ENCODE data around the gene MT1X.

Gene MT1X

DNA sequence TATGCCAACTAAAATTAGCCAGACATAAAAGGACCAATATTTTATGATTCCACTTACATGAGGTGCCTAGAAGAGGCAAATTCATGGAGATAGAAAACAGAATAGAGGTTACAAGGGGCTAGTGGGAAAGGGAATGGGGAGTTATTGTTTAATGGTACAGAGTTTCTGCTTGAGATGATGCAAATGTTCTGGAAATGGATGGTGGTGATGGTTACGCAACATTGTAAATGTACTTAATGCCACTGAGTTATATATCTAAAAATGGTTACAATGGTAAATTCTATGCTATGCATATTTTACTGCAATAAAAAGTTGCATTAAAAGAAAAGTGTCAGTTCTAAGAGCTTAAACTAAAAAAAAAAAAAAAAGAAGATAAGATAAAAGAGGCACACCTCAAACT lies 17.9 kb downstream of the MT1X start:
- TF ChIP-seq, protein P1, sequence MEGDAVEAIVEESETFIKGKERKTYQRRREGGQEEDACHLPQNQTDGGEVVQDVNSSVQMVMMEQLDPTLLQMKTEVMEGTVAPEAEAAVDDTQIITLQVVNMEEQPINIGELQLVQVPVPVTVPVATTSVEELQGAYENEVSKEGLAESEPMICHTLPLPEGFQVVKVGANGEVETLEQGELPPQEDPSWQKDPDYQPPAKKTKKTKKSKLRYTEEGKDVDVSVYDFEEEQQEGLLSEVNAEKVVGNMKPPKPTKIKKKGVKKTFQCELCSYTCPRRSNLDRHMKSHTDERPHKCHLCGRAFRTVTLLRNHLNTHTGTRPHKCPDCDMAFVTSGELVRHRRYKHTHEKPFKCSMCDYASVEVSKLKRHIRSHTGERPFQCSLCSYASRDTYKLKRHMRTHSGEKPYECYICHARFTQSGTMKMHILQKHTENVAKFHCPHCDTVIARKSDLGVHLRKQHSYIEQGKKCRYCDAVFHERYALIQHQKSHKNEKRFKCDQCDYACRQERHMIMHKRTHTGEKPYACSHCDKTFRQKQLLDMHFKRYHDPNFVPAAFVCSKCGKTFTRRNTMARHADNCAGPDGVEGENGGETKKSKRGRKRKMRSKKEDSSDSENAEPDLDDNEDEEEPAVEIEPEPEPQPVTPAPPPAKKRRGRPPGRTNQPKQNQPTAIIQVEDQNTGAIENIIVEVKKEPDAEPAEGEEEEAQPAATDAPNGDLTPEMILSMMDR (IDR thresholded peaks at IDR 0.05; ENCODE audit: extremely low read depth, insufficient read depth, missing control alignments): no peak
- in situ Hi-C loops (cut with MboI; ENCODE audit: low pct_unique_long_range_greater_than_20kb, low sequenced_read_pairs, unreplicated experiment): loop anchor here (10.0 kb wide), 1 partner anchor 125 kb away; no protein-coding TSS in a partner anchor
- no peak for DNase-seq (ENCODE audit: low spot score)

DNA sequence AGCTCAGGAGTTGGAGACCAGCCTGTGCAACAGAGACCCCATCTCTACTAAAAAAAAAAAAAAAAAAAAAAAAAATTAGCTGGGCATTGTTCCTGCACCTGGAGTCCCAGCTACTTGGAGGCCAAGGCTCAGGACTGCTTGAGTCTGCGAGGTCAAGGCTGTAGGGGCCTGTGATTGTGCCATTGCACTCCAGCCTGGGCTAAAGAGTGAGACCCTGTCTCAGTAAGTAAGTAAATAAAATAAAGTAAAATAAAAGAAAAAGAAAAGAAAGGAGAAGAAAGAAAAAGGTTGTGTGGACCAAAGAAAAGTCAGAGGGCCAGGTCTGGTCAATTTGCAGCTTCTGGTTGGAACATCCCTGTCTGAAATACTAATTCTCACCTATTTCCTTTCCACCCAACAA lies 18.4 kb downstream of the MT1X start:
- no peak for DNase-seq (ENCODE audit: low spot score)
- in situ Hi-C loops (cut with MboI; ENCODE audit: low pct_unique_long_range_greater_than_20kb, low sequenced_read_pairs, unreplicated experiment): loop anchor here (10.0 kb wide), 1 partner anchor 126 kb away; no protein-coding TSS in a partner anchor
- TF ChIP-seq, protein P1 (IDR thresholded peaks at IDR 0.05; ENCODE audit: extremely low read depth, insufficient read depth, missing control alignments): no peak

DNA sequence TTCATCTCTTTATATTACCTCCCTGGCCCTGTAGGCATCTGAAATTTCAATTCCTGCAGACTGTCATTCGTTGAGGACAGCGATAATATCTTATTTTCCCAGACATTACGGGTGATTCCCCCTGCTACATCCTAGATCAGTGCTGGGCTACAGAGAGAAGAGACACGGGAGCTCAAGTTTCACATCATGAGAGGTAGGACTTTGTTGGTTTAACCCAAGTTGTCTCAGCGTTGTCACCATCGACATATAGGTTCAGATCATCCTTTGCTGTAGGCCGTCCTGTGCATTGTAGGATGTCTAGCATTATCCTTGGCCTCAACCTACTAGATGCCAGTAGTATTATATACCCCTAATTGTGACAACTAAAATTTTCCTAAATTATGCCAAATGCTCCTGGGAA lies 19.3 kb downstream of the MT1X start:
- in situ Hi-C loops (cut with MboI; ENCODE audit: low pct_unique_long_range_greater_than_20kb, low sequenced_read_pairs, unreplicated experiment): loop anchor here (10.0 kb wide), 1 partner anchor 127 kb away; no protein-coding TSS in a partner anchor
- TF ChIP-seq, protein P1 (IDR thresholded peaks at IDR 0.05; ENCODE audit: extremely low read depth, insufficient read depth, missing control alignments): no peak

DNA sequence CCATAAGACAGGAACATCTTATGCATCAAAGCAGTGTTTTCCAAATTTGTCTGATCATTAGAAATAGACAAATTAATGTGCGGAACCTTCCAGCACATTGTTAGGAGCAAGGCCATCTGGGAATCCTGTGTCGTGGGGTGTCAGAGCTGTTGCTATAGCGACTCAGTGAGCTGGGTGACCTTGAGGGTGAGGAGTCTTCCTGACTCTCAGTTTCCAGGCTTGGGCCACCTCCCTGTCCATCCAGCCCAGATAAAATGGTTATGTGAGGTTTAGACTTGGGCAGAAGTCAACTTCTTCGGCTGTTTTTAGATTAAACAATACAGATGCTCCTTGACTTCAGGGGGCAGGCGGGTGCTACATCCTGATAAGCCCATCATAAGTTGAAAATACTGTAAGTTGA lies 20.6 kb downstream of the MT1X start:
- in situ Hi-C loops (cut with MboI; ENCODE audit: low pct_unique_long_range_greater_than_20kb, low sequenced_read_pairs, unreplicated experiment): loop anchor here (10.0 kb wide), 1 partner anchor 128 kb away; no protein-coding TSS in a partner anchor
- DNase-seq (ENCODE audit: low spot score): no peak
- TF ChIP-seq, protein P1 (IDR thresholded peaks at IDR 0.05; ENCODE audit: extremely low read depth, insufficient read depth, missing control alignments): no peak

More for the DNA sequence above, 19.3 kb downstream of the MT1X start:
- DNase-seq (ENCODE audit: low spot score): no peak

DNA sequence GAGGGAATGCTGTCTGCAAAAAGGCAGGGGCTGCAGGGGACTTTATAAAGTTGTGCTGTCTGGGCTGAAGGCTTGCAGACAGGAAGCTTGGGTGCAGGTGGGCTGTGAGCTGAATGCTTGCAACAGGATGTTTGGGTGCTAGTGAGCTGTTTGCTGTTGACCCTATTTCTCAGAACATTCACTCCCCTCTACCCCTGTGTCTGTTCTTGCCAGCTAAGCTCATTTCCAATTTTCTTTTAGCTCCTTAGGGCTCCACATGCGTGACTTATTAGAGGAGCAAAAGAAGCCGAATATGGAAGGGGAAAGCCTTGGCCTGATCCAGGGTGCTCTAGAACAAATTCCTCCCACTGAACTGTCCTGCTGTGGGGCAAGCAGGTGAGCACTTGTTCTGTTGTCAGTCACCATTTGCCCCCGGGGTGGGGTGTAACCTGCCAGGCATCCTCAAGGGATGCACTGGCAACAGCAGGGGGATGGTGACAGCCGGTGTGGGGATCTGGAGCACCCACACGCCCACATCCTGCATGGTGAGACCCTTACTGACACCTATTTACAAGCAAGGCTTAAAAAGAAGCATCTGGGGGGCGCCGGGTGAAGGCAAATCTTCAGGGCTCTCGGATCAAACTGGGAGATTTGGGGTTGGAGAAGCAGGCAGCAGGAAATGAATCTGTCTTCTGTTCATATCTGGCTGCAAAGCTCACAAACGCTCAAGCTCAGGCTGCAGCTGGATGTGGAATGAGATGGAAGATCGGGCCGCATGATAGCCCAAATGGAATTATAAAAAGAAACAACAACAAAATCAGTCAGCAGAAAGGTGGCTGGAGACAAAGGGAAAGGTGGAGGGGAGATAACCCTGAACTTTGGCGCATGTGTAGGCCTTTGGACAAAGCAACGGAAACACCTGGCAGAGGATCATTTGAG lies 26.5 kb downstream of the MT1X start:
- in situ Hi-C loops (cut with MboI; ENCODE audit: low pct_unique_long_range_greater_than_20kb, low sequenced_read_pairs, unreplicated experiment): loop anchor here (10.0 kb wide), 1 partner anchor 134 kb away; no protein-coding TSS in a partner anchor
- DNase-seq (ENCODE audit: low spot score): no peak
- TF ChIP-seq, protein P1 (IDR thresholded peaks at IDR 0.05; ENCODE audit: extremely low read depth, insufficient read depth, missing control alignments): no peak

DNA sequence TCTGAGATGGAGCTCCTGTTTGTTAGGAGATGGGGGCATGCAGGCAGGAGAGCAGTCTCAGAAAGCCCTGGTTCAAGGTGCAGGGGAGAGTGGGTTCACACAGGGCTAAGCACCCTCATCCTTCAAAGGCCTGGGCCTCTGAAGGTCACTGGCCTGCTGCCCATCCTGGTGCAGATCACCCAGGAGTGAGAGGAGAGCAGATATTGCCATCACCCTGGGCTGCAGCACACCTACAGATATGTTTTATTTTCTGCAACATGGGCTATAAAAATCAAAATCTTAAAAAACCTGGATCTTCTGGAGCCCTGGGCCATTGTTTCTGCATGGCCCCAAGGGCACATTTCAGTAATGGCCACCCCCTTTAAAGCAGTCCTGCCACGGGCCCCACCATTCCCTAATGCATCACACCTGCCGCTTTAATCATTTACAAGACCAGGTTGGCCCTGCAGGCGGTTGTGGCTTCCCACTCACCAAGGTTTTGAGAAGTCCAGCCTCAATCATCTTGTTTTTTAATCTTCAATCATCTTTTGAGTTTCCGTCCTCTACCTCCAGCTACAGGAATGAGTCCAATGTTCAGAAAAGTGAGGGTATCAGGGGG lies 27.3 kb downstream of the MT1X start:
- no peak for DNase-seq (ENCODE audit: low spot score)
- in situ Hi-C loops (cut with MboI; ENCODE audit: low pct_unique_long_range_greater_than_20kb, low sequenced_read_pairs, unreplicated experiment): loop anchor here (10.0 kb wide), 1 partner anchor 135 kb away; no protein-coding TSS in a partner anchor
- TF ChIP-seq, protein P1 (IDR thresholded peaks at IDR 0.05; ENCODE audit: extremely low read depth, insufficient read depth, missing control alignments): no peak

Data from GM13977 (cell line).